ENCODE data around the gene DGKI. TPM values are rescaled to one million over a fixed set of nuclear protein-coding genes. Genes with fewer than 3 reads are reported as not detected.

Gene DGKI
- total and polyA plus RNA-seq, 2 experiments from 2014 or later: 0.16 to 1.0 TPM

DNA sequence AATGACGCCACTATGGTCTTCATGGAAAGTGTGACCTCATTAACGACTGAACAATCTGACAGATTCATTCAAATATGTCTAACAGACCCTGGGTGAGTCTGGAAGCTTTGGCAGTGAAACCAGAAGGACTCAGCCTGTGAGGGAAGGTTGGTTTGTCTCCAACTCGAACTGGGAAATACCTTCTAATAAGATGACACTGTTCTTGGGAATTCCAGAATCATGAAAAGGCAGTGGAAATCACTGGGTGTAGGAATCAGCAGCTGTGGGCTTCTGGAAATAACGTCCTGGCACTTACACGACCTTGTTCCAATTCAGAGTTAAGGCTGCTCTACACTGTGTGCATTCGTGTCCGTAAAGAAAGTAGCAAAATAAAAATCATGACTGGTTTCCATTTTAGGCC, 75.1 kb downstream of the DGKI start (continued):
- no peak for TF ChIP-seq POLR2AphosphoS5 (IDR thresholded peaks at IDR 0.05; ENCODE audit: low read depth)
- no peak for TF ChIP-seq CREB1 (CRISPR knock-in tag; IDR thresholded peaks at IDR 0.05; ENCODE audit: low read depth)
- no peak for TF ChIP-seq NANOG (IDR thresholded peaks at IDR 0.05; ENCODE audit: borderline replicate concordance)
- TF ChIP-seq STAT1 (IDR thresholded peaks at IDR 0.05; ENCODE audit: unreplicated experiment): no peak
- TF ChIP-seq, protein P1, sequence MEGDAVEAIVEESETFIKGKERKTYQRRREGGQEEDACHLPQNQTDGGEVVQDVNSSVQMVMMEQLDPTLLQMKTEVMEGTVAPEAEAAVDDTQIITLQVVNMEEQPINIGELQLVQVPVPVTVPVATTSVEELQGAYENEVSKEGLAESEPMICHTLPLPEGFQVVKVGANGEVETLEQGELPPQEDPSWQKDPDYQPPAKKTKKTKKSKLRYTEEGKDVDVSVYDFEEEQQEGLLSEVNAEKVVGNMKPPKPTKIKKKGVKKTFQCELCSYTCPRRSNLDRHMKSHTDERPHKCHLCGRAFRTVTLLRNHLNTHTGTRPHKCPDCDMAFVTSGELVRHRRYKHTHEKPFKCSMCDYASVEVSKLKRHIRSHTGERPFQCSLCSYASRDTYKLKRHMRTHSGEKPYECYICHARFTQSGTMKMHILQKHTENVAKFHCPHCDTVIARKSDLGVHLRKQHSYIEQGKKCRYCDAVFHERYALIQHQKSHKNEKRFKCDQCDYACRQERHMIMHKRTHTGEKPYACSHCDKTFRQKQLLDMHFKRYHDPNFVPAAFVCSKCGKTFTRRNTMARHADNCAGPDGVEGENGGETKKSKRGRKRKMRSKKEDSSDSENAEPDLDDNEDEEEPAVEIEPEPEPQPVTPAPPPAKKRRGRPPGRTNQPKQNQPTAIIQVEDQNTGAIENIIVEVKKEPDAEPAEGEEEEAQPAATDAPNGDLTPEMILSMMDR (conservative IDR thresholded peaks at IDR 0.05; ENCODE audit: low read depth in 2 of 2): no peak

DNA sequence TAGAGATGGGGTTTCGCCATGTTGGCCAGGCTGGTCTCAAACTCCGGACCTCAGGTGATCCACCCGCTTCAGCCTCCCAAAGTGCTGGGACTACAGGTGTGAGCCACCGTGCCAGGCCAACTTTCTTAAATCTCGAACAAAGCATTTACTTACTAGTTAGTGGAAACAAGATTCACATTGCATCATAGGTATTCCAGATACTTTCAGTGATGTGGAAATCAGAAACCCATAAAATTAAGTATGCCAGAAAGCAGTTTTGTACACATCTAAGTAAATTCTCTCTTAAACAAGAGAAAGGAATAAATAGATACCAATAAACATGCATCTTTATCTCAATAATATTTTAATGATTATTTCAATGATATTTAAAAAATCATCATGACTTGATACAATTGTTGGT, 75.5 kb downstream of the DGKI start:
- peaks cover 2% of the 10 kb centered on the region for H3K27me3 Mint-ChIP-seq (ENCODE audit: insufficient read depth, low read depth, poor library complexity)
- ATAC-seq: no peak
- TF ChIP-seq POLR2AphosphoS5 (IDR thresholded peaks at IDR 0.05; ENCODE audit: low read depth) (no peak), STAT1 (IDR thresholded peaks at IDR 0.05; ENCODE audit: unreplicated experiment) (no peak), ZNF114 (CRISPR knock-in tag; IDR thresholded peaks at IDR 0.05) (no peak), CREB1 (CRISPR knock-in tag; IDR thresholded peaks at IDR 0.05; ENCODE audit: low read depth) (no peak), NANOG (IDR thresholded peaks at IDR 0.05; ENCODE audit: borderline replicate concordance) (no peak), ZNF331 (CRISPR knock-in tag; IDR thresholded peaks at IDR 0.05; ENCODE audit: low read depth) (no peak), EZH2phosphoT487 (IDR thresholded peaks at IDR 0.05; ENCODE audit: unreplicated experiment) (no peak), JUNB (IDR thresholded peaks at IDR 0.05; ENCODE audit: unreplicated experiment) (no peak)
- TF ChIP-seq, protein P2, sequence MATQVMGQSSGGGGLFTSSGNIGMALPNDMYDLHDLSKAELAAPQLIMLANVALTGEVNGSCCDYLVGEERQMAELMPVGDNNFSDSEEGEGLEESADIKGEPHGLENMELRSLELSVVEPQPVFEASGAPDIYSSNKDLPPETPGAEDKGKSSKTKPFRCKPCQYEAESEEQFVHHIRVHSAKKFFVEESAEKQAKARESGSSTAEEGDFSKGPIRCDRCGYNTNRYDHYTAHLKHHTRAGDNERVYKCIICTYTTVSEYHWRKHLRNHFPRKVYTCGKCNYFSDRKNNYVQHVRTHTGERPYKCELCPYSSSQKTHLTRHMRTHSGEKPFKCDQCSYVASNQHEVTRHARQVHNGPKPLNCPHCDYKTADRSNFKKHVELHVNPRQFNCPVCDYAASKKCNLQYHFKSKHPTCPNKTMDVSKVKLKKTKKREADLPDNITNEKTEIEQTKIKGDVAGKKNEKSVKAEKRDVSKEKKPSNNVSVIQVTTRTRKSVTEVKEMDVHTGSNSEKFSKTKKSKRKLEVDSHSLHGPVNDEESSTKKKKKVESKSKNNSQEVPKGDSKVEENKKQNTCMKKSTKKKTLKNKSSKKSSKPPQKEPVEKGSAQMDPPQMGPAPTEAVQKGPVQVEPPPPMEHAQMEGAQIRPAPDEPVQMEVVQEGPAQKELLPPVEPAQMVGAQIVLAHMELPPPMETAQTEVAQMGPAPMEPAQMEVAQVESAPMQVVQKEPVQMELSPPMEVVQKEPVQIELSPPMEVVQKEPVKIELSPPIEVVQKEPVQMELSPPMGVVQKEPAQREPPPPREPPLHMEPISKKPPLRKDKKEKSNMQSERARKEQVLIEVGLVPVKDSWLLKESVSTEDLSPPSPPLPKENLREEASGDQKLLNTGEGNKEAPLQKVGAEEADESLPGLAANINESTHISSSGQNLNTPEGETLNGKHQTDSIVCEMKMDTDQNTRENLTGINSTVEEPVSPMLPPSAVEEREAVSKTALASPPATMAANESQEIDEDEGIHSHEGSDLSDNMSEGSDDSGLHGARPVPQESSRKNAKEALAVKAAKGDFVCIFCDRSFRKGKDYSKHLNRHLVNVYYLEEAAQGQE (IDR thresholded peaks at IDR 0.05; ENCODE audit: unreplicated experiment): no peak
- no peaks in the 10 kb centered on the region for H3K36me3 Mint-ChIP-seq (ENCODE audit: low read depth)
- no peaks in the 10 kb centered on the region for H3K27me3 ChIP-seq (ENCODE audit: insufficient read depth)
- H3K4me2 ChIP-seq: no peak overlapping the region
- H3K79me2 ChIP-seq (replicated peaks; ENCODE audit: insufficient read depth): no peaks in the 10 kb centered on the region
- H2AFZ ChIP-seq: no peak overlapping the region
- H3K27ac ChIP-seq (ENCODE audit: low read depth): no peak overlapping the region
- H3F3A ChIP-seq (replicated peaks; ENCODE audit: low read depth): no peaks in the 10 kb centered on the region
- DNase-seq (ENCODE audit: low spot score): no peak
- no peaks in the 10 kb centered on the region for H3K9me2 ChIP-seq (ENCODE audit: insufficient read depth)
- no peaks in the 10 kb centered on the region for H4K20me1 ChIP-seq (replicated peaks; ENCODE audit: insufficient read depth)
- no peaks in the 10 kb centered on the region for H3K9me3 Mint-ChIP-seq
- no peaks in the 10 kb centered on the region for H3K36me3 ChIP-seq (ENCODE audit: insufficient read depth)
- no peak overlapping the region for H3K4me3 Mint-ChIP-seq
- peaks cover 19% of the 10 kb centered on the region for H3K4me1 Mint-ChIP-seq
- H3K27ac Mint-ChIP-seq: no peak overlapping the region
- H3K4me1 ChIP-seq (ENCODE audit: insufficient read depth): peaks cover 13% of the 10 kb centered on the region; the same call in 1 of the 2 replicates
- H3K4me3 ChIP-seq: no peak overlapping the region

Measured in GM23338 (cell line).